Neural progenitor cell (in vitro differentiated cells): Measurements from ENCODE around the gene MFAP4. TPM values are rescaled to one million over a fixed set of nuclear protein-coding genes. Genes with fewer than 3 reads are reported as not detected.

Source experiments
- DNase-seq: peaks from one replicate; pipeline ENCODE4 v3.0.0-alpha.2; 2016; ENCODE audit warnings: low spot score
- H2AFZ ChIP-seq: fragments of 200-600 bp; sonication (generic); replicated peaks from 2 replicates; pipeline ENCODE4 v1.6.1; 2016; ENCODE audit warnings: antibody characterized with exemption
- H3F3A ChIP-seq: fragments of 200-600 bp; sonication (generic); 2 replicates; pipeline ENCODE4 v1.6.1; 2016; ENCODE audit warnings: antibody characterized with exemption, low read depth
- H3K27ac ChIP-seq: fragments of 200-600 bp; sonication (generic); 2 replicates; pipeline ENCODE4 v1.5.1; 2016; ENCODE audit warnings: mild to moderate bottlenecking
- H3K27me3 ChIP-seq: fragments of 200-600 bp; sonication (generic); 2 replicates; pipeline ENCODE4 v1.6.1; 2016; ENCODE audit warnings: mild to moderate bottlenecking, moderate library complexity
- H3K36me3 ChIP-seq: fragments of 200-600 bp; sonication (generic); 2 replicates; pipeline ENCODE4 v1.5.1; 2016
- H3K4me1 ChIP-seq: fragments of 200-600 bp; sonication (generic); 2 replicates; pipeline ENCODE4 v1.6.1; 2016; ENCODE audit warnings: mixed run types
- H3K4me2 ChIP-seq: fragments of 200-600 bp; sonication (generic); 2 replicates; pipeline ENCODE4 v1.6.1; 2016
- H3K4me3 ChIP-seq: fragments of 200-600 bp; sonication (generic); 2 replicates; pipeline ENCODE4 v1.5.1; 2016
- H3K79me2 ChIP-seq: fragments of 200-600 bp; sonication (generic); 2 replicates; pipeline ENCODE4 v1.6.1; 2016; ENCODE audit warnings: low read depth
- H3K9ac ChIP-seq: fragments of 200-600 bp; sonication (generic); 2 replicates; pipeline ENCODE4 v1.6.1; 2016
- H3K9me3 ChIP-seq: fragments of 200-600 bp; sonication (generic); 2 replicates; pipeline ENCODE4 v1.5.1; 2016; ENCODE audit warnings: low read depth
- H4K20me1 ChIP-seq: fragments of 200-600 bp; sonication (generic); 2 replicates; pipeline ENCODE4 v1.6.1; 2016; ENCODE audit warnings: low read depth
- H3K27ac Mint-ChIP-seq: 3 replicates; pipeline ENCODE4 v1.8.0; 2021; ENCODE audit warnings: mixed read lengths
- H3K27me3 Mint-ChIP-seq: 2 replicates; pipeline ENCODE4 v1.8.0; 2022; ENCODE audit warnings: low read depth, mild to moderate bottlenecking, inconsistent platforms, moderate library complexity, mixed read lengths; ENCODE audit not compliant: insufficient read depth
- H3K36me3 Mint-ChIP-seq: 3 replicates; pipeline ENCODE4 v1.8.0; 2021; ENCODE audit warnings: mixed read lengths
- H3K4me1 Mint-ChIP-seq: 3 replicates; pipeline ENCODE4 v1.8.0; 2021; ENCODE audit warnings: mixed read lengths
- H3K4me3 Mint-ChIP-seq: 3 replicates; pipeline ENCODE4 v1.8.0; 2021; ENCODE audit warnings: mild to moderate bottlenecking, moderate library complexity, mixed read lengths
- H3K9me3 Mint-ChIP-seq: 3 replicates; pipeline ENCODE4 v1.8.0; 2020; ENCODE audit warnings: mixed read lengths
- CTCF ChIP-seq: fragments of 200-600 bp; sonication (generic); IDR thresholded peaks from 2 replicates; pipeline ENCODE4 v1.5.1; 2017; ENCODE audit warnings: antibody characterized with exemption, mild to moderate bottlenecking
- EZH2 ChIP-seq: fragments of 200-600 bp; sonication (generic); IDR thresholded peaks from 2 replicates; pipeline ENCODE4 v1.6.1; 2017; ENCODE audit warnings: antibody characterized with exemption, mild to moderate bottlenecking, moderate library complexity
- EZH2phosphoT487 ChIP-seq: fragments of 200-600 bp; sonication (generic); IDR thresholded peaks from 2 replicates; pipeline ENCODE4 v1.6.1; 2017; ENCODE audit warnings: antibody characterized with exemption
- total RNA-seq: library from RNA; depleted of rRNA; stranded (reverse); fragments of >200 nt; gene quantifications from 2 replicates; pipeline ENCODE4 v1.2.3, GENCODE V29; 2015; ENCODE audit warnings: low replicate concordance

MFAP4 gene
- total RNA-seq, 1 donor from 2014 or later = not detected

DNA sequence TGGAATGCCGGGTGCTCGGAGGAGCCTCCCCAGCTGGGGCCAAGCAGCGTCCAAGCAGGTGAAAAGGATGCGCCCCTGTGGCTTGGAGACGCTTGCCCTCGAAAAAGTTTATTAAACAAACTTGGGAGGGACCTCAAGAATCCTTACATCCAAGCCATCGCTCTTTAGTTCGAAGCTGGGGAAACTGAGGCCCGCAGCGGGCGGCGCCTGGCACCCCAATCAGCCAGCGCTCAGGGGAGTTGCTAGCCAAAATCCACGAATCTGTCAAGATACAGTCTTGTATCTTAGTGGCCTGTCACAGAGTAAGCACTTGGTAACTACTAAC, 23.9 kb downstream of the MFAP4 start:
- no peak for DNase-seq
- Histone ChIP-seq H3K9ac (no peak overlapping the region), H3K4me2 (peak overlapping the region; percentile 93), H3K27ac (no peak overlapping the region), H2AFZ (peak overlapping the region; percentile 93), H3K36me3 (no peaks in the 10 kb centered on the region), H3F3A (no peaks in the 10 kb centered on the region), H3K4me3 (peak overlapping the region; percentile 70), H3K4me1 (no peaks in the 10 kb centered on the region), H3K79me2 (no peaks in the 10 kb centered on the region), H3K9me3 (no peaks in the 10 kb centered on the region), H3K27me3 (no peaks in the 10 kb centered on the region), H4K20me1 (no peaks in the 10 kb centered on the region)
- H3K27ac Mint-ChIP-seq = no peak overlapping the region
- no peaks in the 10 kb centered on the region for H3K9me3 Mint-ChIP-seq
- no peak for TF ChIP-seq EZH2phosphoT487
- TF ChIP-seq CTCF = no peak
- no peak for TF ChIP-seq EZH2
- H3K4me3 Mint-ChIP-seq = peak overlapping the region; percentile 91
- peaks cover 2% of the 10 kb centered on the region for H3K27me3 Mint-ChIP-seq
- peaks cover 5% of the 10 kb centered on the region for H3K36me3 Mint-ChIP-seq
- peaks cover 17% of the 10 kb centered on the region for H3K4me1 Mint-ChIP-seq

- peak within 1 kb of the TSS; percentile 89 for H3K27ac Mint-ChIP-seq
- TF ChIP-seq CTCF = peak; percentile 96
- TF ChIP-seq EZH2 = no peak
- peak within 1 kb of the TSS; percentile 70 for H3K4me3 ChIP-seq
- H3K27ac ChIP-seq = no peak within 1 kb of the TSS
- H3K4me3 Mint-ChIP-seq = peak within 1 kb of the TSS; percentile 91
- H3K4me1 ChIP-seq = no peaks in the 10 kb centered on the region
- H3K9ac ChIP-seq = peak within 1 kb of the TSS; percentile 35
- no peaks in the 10 kb centered on the region for H4K20me1 ChIP-seq
- no peaks in the 10 kb centered on the region for H3F3A ChIP-seq
- H3K4me2 ChIP-seq = peak within 1 kb of the TSS; percentile 93
- peak within 1 kb of the TSS; percentile 93 for H2AFZ ChIP-seq
- H3K36me3 Mint-ChIP-seq = peaks cover 6% of the 10 kb centered on the region
- peaks cover 2% of the 10 kb centered on the region for H3K27me3 Mint-ChIP-seq
- H3K36me3 ChIP-seq = no peaks in the 10 kb centered on the region
- H3K9me3 ChIP-seq = no peaks in the 10 kb centered on the region
- H3K9me3 Mint-ChIP-seq = no peaks in the 10 kb centered on the region
- peak; percentile 92 for DNase-seq
- no peaks in the 10 kb centered on the region for H3K79me2 ChIP-seq
- H3K27me3 ChIP-seq = no peaks in the 10 kb centered on the region
- H3K4me1 Mint-ChIP-seq = peaks cover 18% of the 10 kb centered on the region
Measured at GRCh38 chr17:19362277-19363113, 24.5 kb downstream of the MFAP4 start, which contains the start of gene B9D1. Gene B9D1, minus strand, starts transcription at chr17:19362723. Its CDS starts 154 bp downstream, at chr17:19362569.

- no peaks in the 10 kb centered on the region for H3F3A ChIP-seq
- TF ChIP-seq EZH2phosphoT487 (no peak), CTCF (no peak), EZH2 (no peak)
- peaks cover 19% of the 10 kb centered on the region for H3K4me1 Mint-ChIP-seq
- H3K4me3 ChIP-seq = peak overlapping the region; percentile 70
- no peaks in the 10 kb centered on the region for H3K9me3 Mint-ChIP-seq
- peak overlapping the region; percentile 35 for H3K9ac ChIP-seq
- H3K9me3 ChIP-seq = no peaks in the 10 kb centered on the region
- no peaks in the 10 kb centered on the region for H3K4me1 ChIP-seq
- no peaks in the 10 kb centered on the region for H3K27me3 ChIP-seq
- H3K4me3 Mint-ChIP-seq = peak overlapping the region; percentile 91
- no peaks in the 10 kb centered on the region for H3K79me2 ChIP-seq
- peaks cover 2% of the 10 kb centered on the region for H3K27me3 Mint-ChIP-seq
- H3K27ac ChIP-seq = no peak overlapping the region
- peak overlapping the region; percentile 93 for H2AFZ ChIP-seq
- no peaks in the 10 kb centered on the region for H3K36me3 ChIP-seq
- H3K27ac Mint-ChIP-seq = peak overlapping the region; percentile 89
- H3K36me3 Mint-ChIP-seq = peaks cover 10% of the 10 kb centered on the region
- H3K4me2 ChIP-seq = peak overlapping the region; percentile 93
- DNase-seq = no peak
- no peaks in the 10 kb centered on the region for H4K20me1 ChIP-seq
Measured at GRCh38 chr17:19361944-19362276, 25.1 kb downstream of the MFAP4 start.
